Measurements from ENCODE around the gene TMEM37. TPM values are rescaled to one million over a fixed set of nuclear protein-coding genes. Genes with fewer than 3 reads are reported as not detected.

Gene TMEM37
- total and polyA plus RNA-seq, 2 of the 13 experiments (the other 11 are each of a cell fraction or from before 2014, with no cell fraction given) = 37.7 to 115 TPM

GRCh38 chr2:119435081-119435952, 3.7 kb downstream of the TMEM37 start (continued):
- TF ChIP-seq, protein P1, sequence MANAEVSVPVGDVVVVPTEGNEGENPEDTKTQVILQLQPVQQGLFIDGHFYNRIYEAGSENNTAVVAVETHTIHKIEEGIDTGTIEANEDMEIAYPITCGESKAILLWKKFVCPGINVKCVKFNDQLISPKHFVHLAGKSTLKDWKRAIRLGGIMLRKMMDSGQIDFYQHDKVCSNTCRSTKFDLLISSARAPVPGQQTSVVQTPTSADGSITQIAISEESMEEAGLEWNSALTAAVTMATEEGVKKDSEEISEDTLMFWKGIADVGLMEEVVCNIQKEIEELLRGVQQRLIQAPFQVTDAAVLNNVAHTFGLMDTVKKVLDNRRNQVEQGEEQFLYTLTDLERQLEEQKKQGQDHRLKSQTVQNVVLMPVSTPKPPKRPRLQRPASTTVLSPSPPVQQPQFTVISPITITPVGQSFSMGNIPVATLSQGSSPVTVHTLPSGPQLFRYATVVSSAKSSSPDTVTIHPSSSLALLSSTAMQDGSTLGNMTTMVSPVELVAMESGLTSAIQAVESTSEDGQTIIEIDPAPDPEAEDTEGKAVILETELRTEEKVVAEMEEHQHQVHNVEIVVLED (CRISPR knock-in tag; IDR thresholded peaks at IDR 0.05; ENCODE audit: borderline replicate concordance) = no peak
- TF ChIP-seq NCOR1 (IDR thresholded peaks at IDR 0.05; ENCODE audit: borderline replicate concordance, low read length) (peak; percentile 30; the same call in 1 of the 2 replicates), POLR2AphosphoS5 (IDR thresholded peaks at IDR 0.05; ENCODE audit: low read depth, low read length) (no peak; the same call in none of the 2 replicates), CREM (IDR thresholded peaks at IDR 0.05) (no peak), CREM (CRISPR knock-in tag; IDR thresholded peaks at IDR 0.05) (no peak), E2F2 (CRISPR knock-in tag; IDR thresholded peaks at IDR 0.05; ENCODE audit: borderline replicate concordance) (no peak), GLI4 (CRISPR knock-in tag; IDR thresholded peaks at IDR 0.05; ENCODE audit: borderline replicate concordance) (no peak), ZNF260 (CRISPR knock-in tag; IDR thresholded peaks at IDR 0.05; ENCODE audit: borderline replicate concordance, low read depth) (no peak), RORA (CRISPR knock-in tag; IDR thresholded peaks at IDR 0.05) (no peak), ZNF543 (CRISPR knock-in tag; IDR thresholded peaks at IDR 0.05) (no peak), NFE2 (CRISPR knock-in tag; IDR thresholded peaks at IDR 0.05) (no peak), ZMAT5 (CRISPR knock-in tag; IDR thresholded peaks at IDR 0.05; ENCODE audit: borderline replicate concordance, low read depth) (no peak), HNF1A (IDR thresholded peaks at IDR 0.05; ENCODE audit: low read depth) (no peak), HNF1A (CRISPR knock-in tag; IDR thresholded peaks at IDR 0.05; ENCODE audit: borderline replicate concordance) (no peak)
- TF ChIP-seq, protein P2, sequence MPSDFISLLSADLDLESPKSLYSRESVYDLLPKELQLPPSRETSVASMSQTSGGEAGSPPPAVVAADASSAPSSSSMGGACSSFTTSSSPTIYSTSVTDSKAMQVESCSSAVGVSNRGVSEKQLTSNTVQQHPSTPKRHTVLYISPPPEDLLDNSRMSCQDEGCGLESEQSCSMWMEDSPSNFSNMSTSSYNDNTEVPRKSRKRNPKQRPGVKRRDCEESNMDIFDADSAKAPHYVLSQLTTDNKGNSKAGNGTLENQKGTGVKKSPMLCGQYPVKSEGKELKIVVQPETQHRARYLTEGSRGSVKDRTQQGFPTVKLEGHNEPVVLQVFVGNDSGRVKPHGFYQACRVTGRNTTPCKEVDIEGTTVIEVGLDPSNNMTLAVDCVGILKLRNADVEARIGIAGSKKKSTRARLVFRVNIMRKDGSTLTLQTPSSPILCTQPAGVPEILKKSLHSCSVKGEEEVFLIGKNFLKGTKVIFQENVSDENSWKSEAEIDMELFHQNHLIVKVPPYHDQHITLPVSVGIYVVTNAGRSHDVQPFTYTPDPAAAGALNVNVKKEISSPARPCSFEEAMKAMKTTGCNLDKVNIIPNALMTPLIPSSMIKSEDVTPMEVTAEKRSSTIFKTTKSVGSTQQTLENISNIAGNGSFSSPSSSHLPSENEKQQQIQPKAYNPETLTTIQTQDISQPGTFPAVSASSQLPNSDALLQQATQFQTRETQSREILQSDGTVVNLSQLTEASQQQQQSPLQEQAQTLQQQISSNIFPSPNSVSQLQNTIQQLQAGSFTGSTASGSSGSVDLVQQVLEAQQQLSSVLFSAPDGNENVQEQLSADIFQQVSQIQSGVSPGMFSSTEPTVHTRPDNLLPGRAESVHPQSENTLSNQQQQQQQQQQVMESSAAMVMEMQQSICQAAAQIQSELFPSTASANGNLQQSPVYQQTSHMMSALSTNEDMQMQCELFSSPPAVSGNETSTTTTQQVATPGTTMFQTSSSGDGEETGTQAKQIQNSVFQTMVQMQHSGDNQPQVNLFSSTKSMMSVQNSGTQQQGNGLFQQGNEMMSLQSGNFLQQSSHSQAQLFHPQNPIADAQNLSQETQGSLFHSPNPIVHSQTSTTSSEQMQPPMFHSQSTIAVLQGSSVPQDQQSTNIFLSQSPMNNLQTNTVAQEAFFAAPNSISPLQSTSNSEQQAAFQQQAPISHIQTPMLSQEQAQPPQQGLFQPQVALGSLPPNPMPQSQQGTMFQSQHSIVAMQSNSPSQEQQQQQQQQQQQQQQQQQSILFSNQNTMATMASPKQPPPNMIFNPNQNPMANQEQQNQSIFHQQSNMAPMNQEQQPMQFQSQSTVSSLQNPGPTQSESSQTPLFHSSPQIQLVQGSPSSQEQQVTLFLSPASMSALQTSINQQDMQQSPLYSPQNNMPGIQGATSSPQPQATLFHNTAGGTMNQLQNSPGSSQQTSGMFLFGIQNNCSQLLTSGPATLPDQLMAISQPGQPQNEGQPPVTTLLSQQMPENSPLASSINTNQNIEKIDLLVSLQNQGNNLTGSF (CRISPR knock-in tag; IDR thresholded peaks at IDR 0.05) = no peak

Data from HepG2 (cell line).